Gastrocnemius medialis (tissue), 4 donors: ENCODE data around the gene POLR2H. TPM values are rescaled to one million over a fixed set of nuclear protein-coding genes. Genes with fewer than 3 reads are reported as not detected.

Experiments used
- ATAC-seq, 2 donors: fragments of 150-250 bp; one replicate each; pipeline ENCODE4 v1.9.1; 2016
- DNase-seq, 2 donors: peaks; one replicate each; pipeline ENCODE4 v3.0.0-alpha.2; 2019
- H3K27ac ChIP-seq, 4 donors: fragments of 200-600 bp; sonication (generic); 1 replicate in 1 of 4; 2 replicates in 3 of 4; pipeline ENCODE4 v1.5.1; 2016 to 2018; ENCODE audit warnings: mild to moderate bottlenecking in 2 of 4, moderate library complexity in 1 of 4
- H3K27me3 ChIP-seq, 3 donors: fragments of 200-600 bp; sonication (generic) in 2 of 3; 1 replicate in 1 of 3; 2 replicates in 2 of 3; pipeline versions ENCODE4 v1.5.1 to v1.6.0; 2016 to 2019; ENCODE audit warnings: mild to moderate bottlenecking in 1 of 3, moderate library complexity in 1 of 3
- H3K36me3 ChIP-seq, 2 donors: fragments of 200-600 bp; sonication (generic) in 1 of 2; one replicate each; pipeline ENCODE4 v1.5.1; 2017 to 2018
- H3K4me1 ChIP-seq, 2 donors: fragments of 200-600 bp; sonication (generic) in 1 of 2; one replicate each; pipeline ENCODE4 v1.5.1; 2016 to 2017; ENCODE audit warnings: mild to moderate bottlenecking in 2 of 2
- H3K4me3 ChIP-seq, 4 donors: fragments of 200-600 bp; sonication (generic) in 3 of 4; 1 replicate in 1 of 4; 2 replicates in 3 of 4; pipeline ENCODE4 v1.5.1; 2016 to 2019; ENCODE audit warnings: mild to moderate bottlenecking in 2 of 4
- H3K9me3 ChIP-seq, 3 donors: fragments of 200-600 bp; sonication (generic) in 2 of 3; 1 replicate in 1 of 3; 2 replicates in 2 of 3; pipeline ENCODE4 v1.5.1; 2016 to 2019
- CTCF ChIP-seq, 5 experiments: fragments of 450-650 bp in 3 of 5; fragments of 200-600 bp in 2 of 5; sonication (generic) in 2 of 5; IDR thresholded peaks in 4 of 5; conservative IDR thresholded peaks in 1 of 5; 1 replicate in 4 of 5; 2 replicates in 1 of 5; pipeline ENCODE4 v1.5.1; 2016 to 2019; ENCODE audit warnings: antibody characterized with exemption in 5 of 5, mild to moderate bottlenecking in 3 of 5, moderate library complexity in 3 of 5
- POLR2A ChIP-seq, 2 donors: fragments of 450-650 bp; IDR thresholded peaks; one replicate each; pipeline ENCODE4 v1.6.1; 2017; ENCODE audit warnings: antibody characterized with exemption in 2 of 2, mild to moderate bottlenecking in 2 of 2, moderate library complexity in 2 of 2
- in situ Hi-C, 4 donors: fragments of 200-750 bp; cut with MboI; loops; one replicate each; pipeline versions ENCODE4 v1.15.0 to v1.8.0; 2017; ENCODE audit warnings: low sequenced_read_pairs in 4 of 4
- intact Hi-C: fragments of 100-400 bp; cut with DNase I; formaldehyde crosslinking; loops from one replicate; pipeline ENCODE4 v1.15.1; 2023; ENCODE audit warnings: low total_unique reads
- total RNA-seq, 4 donors: library from RNA; depleted of rRNA; stranded (reverse); fragments of >200 nt; gene quantifications; one replicate each; pipeline versions ENCODE4 v1.1.0 to v1.2.3, GENCODE V29; 2016

The POLR2H gene
- total RNA-seq, 4 donors from 2014 or later: 45.5 to 87.7 (median 53.0) TPM

DNA sequence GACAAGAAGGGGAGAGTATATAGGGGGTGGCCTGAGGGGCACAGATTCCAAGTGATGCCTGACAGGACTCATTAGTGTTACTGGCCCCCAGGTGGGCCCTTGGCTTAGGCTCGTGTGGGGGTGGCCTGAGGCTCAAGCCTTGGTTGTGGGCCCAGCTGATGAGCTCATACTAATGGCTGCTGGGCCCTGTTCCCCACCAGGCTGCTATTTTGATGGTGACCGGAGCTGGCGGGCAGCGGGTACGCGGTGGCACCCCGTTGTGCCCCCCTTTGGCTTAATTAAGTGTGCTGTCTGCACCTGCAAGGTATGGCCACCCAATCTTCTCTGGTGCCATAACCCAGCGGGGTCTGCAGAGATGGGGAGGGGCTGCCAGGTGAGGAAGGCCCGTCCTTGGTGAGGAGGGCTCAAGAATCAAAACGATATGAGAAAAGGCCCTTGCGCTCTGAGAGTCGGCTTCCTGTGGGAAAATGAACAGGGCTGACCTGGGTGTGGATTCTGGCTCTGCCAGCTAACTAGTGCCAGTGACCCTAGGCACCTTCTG lies 25.7 kb downstream of the POLR2H start:
- no peaks in the 10 kb centered on the region for H3K9me3 ChIP-seq
- intact Hi-C loops (no loop called here), in situ Hi-C loops (no loop called here)
- H3K27ac ChIP-seq: no peak overlapping the region
- TF ChIP-seq POLR2A (IDR thresholded peaks at IDR 0.05): no peak
- no peak for TF ChIP-seq CTCF (IDR thresholded peaks at IDR 0.05 in 4 of 5, conservative IDR thresholded peaks at IDR 0.05 in 1 of 5)
- ATAC-seq: no peak
- no peak overlapping the region for H3K4me3 ChIP-seq
- no peaks in the 10 kb centered on the region for H3K4me1 ChIP-seq
- H3K36me3 ChIP-seq: no peaks in the 10 kb centered on the region
- no peak for DNase-seq
- no peaks in the 10 kb centered on the region for H3K27me3 ChIP-seq

GRCh38 chr3:184388164-184388935 lies 26.8 kb downstream of the POLR2H start:
- H3K4me1 ChIP-seq: no peaks in the 10 kb centered on the region
- no peaks in the 10 kb centered on the region for H3K9me3 ChIP-seq
- no peak for ATAC-seq
- no peak overlapping the region for H3K4me3 ChIP-seq
- no peak overlapping the region for H3K27ac ChIP-seq
- no peaks in the 10 kb centered on the region for H3K36me3 ChIP-seq
- no peak for TF ChIP-seq CTCF (IDR thresholded peaks at IDR 0.05 in 4 of 5, conservative IDR thresholded peaks at IDR 0.05 in 1 of 5)
- TF ChIP-seq POLR2A (IDR thresholded peaks at IDR 0.05): no peak
- H3K27me3 ChIP-seq: no peaks in the 10 kb centered on the region
- in situ Hi-C loops (no loop called here), intact Hi-C loops (no loop called here)
- DNase-seq: no peak

DNA sequence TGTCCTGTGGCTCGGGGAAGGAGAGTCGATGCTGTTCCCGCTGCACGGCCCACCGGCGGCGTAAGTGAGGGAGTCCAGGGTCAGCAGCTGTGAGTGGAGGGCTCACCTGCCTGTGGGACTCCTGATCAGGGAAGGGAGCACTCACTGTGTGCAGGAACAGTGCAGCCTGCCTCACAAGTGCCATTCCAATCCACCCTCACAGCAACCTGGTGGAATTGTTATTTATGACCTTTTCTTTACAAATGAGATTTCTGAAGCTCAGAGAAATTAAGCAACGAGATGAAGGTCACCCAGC lies 27.4 kb downstream of the POLR2H start:
- no peak overlapping the region for H3K4me3 ChIP-seq
- H3K27ac ChIP-seq: no peak overlapping the region
- no peaks in the 10 kb centered on the region for H3K36me3 ChIP-seq
- no peaks in the 10 kb centered on the region for H3K9me3 ChIP-seq
- intact Hi-C loops: no loop called here
- DNase-seq (no peak), ATAC-seq (no peak)
- no peaks in the 10 kb centered on the region for H3K4me1 ChIP-seq
- no peaks in the 10 kb centered on the region for H3K27me3 ChIP-seq
- no peak for TF ChIP-seq CTCF (IDR thresholded peaks at IDR 0.05 in 4 of 5, conservative IDR thresholded peaks at IDR 0.05 in 1 of 5)
- TF ChIP-seq POLR2A (IDR thresholded peaks at IDR 0.05): no peak
- in situ Hi-C loops: no loop called here

GRCh38 chr3:184389384-184389783 lies 27.9 kb downstream of the POLR2H start:
- ATAC-seq (no peak), DNase-seq (no peak)
- intact Hi-C loops: no loop called here
- Histone ChIP-seq H3K4me3 (no peak overlapping the region), H3K36me3 (no peaks in the 10 kb centered on the region), H3K9me3 (no peaks in the 10 kb centered on the region), H3K4me1 (no peaks in the 10 kb centered on the region), H3K27ac (no peak overlapping the region), H3K27me3 (no peaks in the 10 kb centered on the region)
- in situ Hi-C loops: no loop called here
- no peak for TF ChIP-seq POLR2A (IDR thresholded peaks at IDR 0.05)
- TF ChIP-seq CTCF (IDR thresholded peaks at IDR 0.05 in 4 of 5, conservative IDR thresholded peaks at IDR 0.05 in 1 of 5): no peak
